ENCODE data around the gene NOD1. TPM values are rescaled to one million over a fixed set of nuclear protein-coding genes. Genes with fewer than 3 reads are reported as not detected.

Gene NOD1
- total and polyA plus RNA-seq, 12 donors = 3.6 to 18.0 (median 7.2) TPM

DNA sequence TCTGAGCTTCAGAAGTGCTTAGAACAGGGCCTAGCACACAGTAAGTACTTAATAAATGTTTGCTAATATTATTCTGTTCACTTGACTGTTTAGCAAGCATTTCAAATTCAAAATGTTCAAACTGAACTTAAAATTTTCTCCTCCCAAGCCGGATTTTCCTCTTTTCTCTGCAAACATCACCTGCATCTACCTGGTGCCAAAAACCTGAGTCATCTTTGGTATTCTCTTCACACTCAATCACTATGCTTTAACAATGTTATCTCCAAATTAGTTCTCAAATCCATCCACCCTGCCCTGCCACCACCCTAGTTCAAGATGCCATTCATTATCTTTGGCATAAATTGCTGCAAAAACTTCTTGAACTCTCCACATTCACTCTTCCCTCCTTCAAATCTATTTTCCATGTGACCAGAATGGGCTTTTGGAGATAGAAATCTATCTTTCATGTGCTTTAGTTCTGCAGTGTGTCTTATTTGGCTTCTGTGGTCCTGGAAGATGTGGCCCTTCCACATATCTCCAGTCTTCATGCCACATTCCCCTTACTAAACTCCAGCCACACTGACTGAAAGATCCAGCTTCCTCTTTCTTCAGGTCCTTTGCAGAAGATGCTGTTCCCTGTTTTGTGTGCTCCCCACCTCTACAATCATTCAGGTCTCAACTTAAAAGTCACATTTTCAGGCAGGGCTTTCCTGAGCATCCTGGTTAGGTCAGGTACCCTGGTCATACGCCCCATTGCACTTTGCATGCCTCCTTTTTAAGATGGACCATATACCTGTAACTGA, 24.1 kb upstream of the NOD1 start:
- Histone ChIP-seq H3K27ac (no peak overlapping the region), H3K27me3 (no peaks in the 10 kb centered on the region), H3K9me3 (replicated peaks in 1 of 3) (no peaks in the 10 kb centered on the region), H3K36me3 (replicated peaks in 1 of 2) (no peaks in the 10 kb centered on the region), H3K4me1 (replicated peaks in 1 of 2) (peaks cover 0 to 35% of the 10 kb centered on the region in 2 donors), H3K4me3 (no peak overlapping the region)
- WGBS, 4 donors = 89 to 98% (median 94%) methylated on average over 2 of the region's 2 CpGs
- intact Hi-C loops (cut with DNase I) = no loop called here
- DNase-seq = no peak
- TF ChIP-seq POLR2A (IDR thresholded peaks at IDR 0.05) = no peak
- TF ChIP-seq, protein P1, sequence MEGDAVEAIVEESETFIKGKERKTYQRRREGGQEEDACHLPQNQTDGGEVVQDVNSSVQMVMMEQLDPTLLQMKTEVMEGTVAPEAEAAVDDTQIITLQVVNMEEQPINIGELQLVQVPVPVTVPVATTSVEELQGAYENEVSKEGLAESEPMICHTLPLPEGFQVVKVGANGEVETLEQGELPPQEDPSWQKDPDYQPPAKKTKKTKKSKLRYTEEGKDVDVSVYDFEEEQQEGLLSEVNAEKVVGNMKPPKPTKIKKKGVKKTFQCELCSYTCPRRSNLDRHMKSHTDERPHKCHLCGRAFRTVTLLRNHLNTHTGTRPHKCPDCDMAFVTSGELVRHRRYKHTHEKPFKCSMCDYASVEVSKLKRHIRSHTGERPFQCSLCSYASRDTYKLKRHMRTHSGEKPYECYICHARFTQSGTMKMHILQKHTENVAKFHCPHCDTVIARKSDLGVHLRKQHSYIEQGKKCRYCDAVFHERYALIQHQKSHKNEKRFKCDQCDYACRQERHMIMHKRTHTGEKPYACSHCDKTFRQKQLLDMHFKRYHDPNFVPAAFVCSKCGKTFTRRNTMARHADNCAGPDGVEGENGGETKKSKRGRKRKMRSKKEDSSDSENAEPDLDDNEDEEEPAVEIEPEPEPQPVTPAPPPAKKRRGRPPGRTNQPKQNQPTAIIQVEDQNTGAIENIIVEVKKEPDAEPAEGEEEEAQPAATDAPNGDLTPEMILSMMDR (IDR thresholded peaks at IDR 0.05) = no peak

DNA sequence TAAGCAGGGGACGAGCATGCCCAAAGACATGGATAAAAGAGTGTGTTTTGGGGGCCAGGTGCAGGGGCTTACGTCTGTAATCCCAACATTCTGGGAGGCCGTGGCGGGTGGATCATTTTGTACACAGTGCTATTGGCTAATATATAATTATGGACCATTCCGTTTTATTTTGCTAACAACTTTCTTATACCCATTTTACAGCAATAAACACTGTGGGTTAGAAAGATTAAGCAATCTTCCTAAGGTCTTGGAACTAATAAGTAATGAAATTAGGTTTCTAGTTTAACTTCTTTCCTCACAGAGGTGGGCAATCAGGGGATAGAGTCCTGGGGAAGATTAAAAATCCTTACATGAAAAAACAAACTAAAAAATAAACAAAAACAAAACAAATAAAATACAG, 22.7 kb upstream of the NOD1 start:
- 89 to 96% (median 93%) methylated on average over 5 of the region's 5 CpGs for WGBS, 4 donors
- Histone ChIP-seq H3K9me3 (replicated peaks in 1 of 3) (no peaks in the 10 kb centered on the region), H3K4me1 (replicated peaks in 1 of 2) (peaks cover 0 to 35% of the 10 kb centered on the region in 2 donors), H3K27ac (no peak overlapping the region), H3K4me3 (no peak overlapping the region), H3K27me3 (no peaks in the 10 kb centered on the region), H3K36me3 (replicated peaks in 1 of 2) (peaks cover 0 to 4% of the 10 kb centered on the region in 2 donors)
- TF ChIP-seq, protein P1 (IDR thresholded peaks at IDR 0.05) = no peak
- TF ChIP-seq POLR2A (IDR thresholded peaks at IDR 0.05) = no peak
- intact Hi-C loops (cut with DNase I) = no loop called here
- no peak for DNase-seq

DNA sequence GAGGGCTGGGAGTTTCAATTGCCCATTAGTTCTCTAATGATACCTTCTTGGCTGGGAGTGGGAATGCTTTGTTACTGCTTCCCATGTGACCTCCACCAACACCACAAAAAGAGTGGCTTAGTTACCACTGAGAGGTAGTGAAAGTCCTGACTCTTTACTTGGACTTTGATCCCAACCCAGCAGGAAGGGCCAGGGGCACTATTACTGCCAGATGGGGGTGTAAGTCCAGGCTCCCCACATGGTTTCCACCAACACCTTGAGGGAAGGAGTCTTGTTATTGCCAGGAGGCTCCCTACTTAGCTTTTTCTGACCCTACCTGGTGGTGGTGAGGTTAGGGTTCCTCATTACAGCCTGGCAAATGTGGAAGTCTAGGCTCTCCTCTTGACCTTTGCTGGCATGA, 14.6 kb upstream of the NOD1 start:
- no peak for TF ChIP-seq POLR2A (IDR thresholded peaks at IDR 0.05)
- TF ChIP-seq, protein P1 (IDR thresholded peaks at IDR 0.05) = no peak
- no peak overlapping the region for H3K4me3 ChIP-seq
- no peaks in the 10 kb centered on the region for H3K27me3 ChIP-seq
- peaks cover 0 to 4% of the 10 kb centered on the region in 2 donors for H3K36me3 ChIP-seq (replicated peaks in 1 of 2)
- DNase-seq = no peak
- H3K27ac ChIP-seq = no peak overlapping the region
- intact Hi-C loops (cut with DNase I) = no loop called here
- no peaks in the 10 kb centered on the region for H3K4me1 ChIP-seq (replicated peaks in 1 of 2)
- H3K9me3 ChIP-seq (replicated peaks in 1 of 3) = no peaks in the 10 kb centered on the region

DNA sequence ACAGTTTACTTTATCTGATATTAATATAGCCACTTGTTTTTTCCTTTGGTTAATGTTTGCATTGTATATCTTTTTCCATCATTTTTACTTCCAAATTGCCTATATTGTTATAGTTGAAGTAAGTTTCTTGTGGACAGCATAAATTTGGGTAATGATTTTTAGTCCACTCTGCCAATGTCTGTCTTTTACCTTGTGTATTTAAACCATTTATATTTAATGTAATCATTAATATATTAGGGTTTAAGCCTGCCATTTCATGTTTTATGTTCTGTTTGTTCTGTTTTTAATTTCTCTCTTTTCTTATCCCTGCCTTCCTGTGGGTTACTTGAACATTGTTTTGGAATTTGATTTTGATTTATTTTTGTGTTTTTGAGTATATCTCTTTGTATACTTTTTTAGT, 12.8 kb upstream of the NOD1 start:
- Histone ChIP-seq H3K27me3 (no peaks in the 10 kb centered on the region), H3K4me1 (replicated peaks in 1 of 2) (no peaks in the 10 kb centered on the region), H3K9me3 (replicated peaks in 1 of 3) (no peaks in the 10 kb centered on the region), H3K36me3 (replicated peaks in 1 of 2) (peaks cover 0 to under 1% of the 10 kb centered on the region in 2 donors), H3K4me3 (no peak overlapping the region), H3K27ac (no peak overlapping the region)
- intact Hi-C loops (cut with DNase I) = no loop called here
- DNase-seq = no peak
- no peak for TF ChIP-seq POLR2A (IDR thresholded peaks at IDR 0.05)
- TF ChIP-seq, protein P1 (IDR thresholded peaks at IDR 0.05) = no peak
